ENCODE data around the gene PRSS21.

Gene PRSS21, protein sequence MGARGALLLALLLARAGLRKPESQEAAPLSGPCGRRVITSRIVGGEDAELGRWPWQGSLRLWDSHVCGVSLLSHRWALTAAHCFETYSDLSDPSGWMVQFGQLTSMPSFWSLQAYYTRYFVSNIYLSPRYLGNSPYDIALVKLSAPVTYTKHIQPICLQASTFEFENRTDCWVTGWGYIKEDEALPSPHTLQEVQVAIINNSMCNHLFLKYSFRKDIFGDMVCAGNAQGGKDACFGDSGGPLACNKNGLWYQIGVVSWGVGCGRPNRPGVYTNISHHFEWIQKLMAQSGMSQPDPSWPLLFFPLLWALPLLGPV

GRCh38 chr16:2816751-2817339, at the start of gene PRSS21:
TSS of gene PRSS21 (plus strand) at chr16:2817237. CDS start at chr16:2817269, 32 bp downstream.
- DNase-seq (ENCODE audit: low spot score), result peak; percentile 17

- no peak for DNase-seq (ENCODE audit: low spot score)
These were observed 49.1 kb upstream of the PRSS21 start for GRCh38 chr16:2767891-2768290.

DNA sequence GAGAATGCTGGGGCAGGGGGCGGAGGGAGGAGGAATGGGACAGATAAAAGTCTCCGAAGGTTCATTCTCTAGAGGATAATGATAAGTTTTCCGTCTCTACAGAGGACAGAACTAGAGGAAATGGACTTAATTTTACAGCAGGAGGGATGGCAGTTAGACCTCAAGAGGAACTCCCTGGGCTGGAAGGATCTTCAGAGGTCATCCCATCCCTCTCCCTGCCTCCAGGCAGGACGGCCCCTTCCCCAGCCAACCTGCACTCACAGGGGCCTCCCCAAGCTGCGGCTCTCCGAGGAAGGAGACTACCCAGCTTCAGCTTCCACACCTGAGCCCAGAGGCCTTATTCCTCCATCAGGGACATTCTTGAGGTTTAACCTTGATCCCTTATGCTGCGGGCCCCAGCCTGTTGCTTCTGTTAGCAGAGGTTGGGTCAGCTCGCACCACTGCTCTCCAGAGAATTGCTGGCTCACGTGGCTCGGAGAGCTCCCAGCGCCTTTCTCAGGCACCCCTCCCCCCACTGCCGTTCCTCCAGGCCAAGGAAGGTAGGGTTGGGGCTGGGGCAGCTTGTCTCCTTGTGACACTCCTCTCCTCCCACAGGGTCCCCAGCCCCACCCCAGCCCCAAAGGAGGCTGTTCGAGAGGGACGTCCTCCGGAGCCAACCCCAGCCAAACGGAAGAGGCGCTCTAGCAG, 48.5 kb upstream of the PRSS21 start:
- DNase-seq (ENCODE audit: low spot score), result no peak

- DNase-seq (ENCODE audit: low spot score), result no peak
These were observed 47.9 kb upstream of the PRSS21 start for GRCh38 chr16:2769100-2769529.

- DNase-seq (ENCODE audit: low spot score), result no peak
These were observed 47.4 kb upstream of the PRSS21 start for GRCh38 chr16:2769675-2770056.

GRCh38 chr16:2770057-2770951, 46.7 kb upstream of the PRSS21 start:
- no peak for DNase-seq (ENCODE audit: low spot score)

- DNase-seq (ENCODE audit: low spot score), result no peak
These were observed 45.3 kb upstream of the PRSS21 start for GRCh38 chr16:2771496-2772402.

- DNase-seq (ENCODE audit: low spot score), result no peak
These were observed 43.7 kb upstream of the PRSS21 start for GRCh38 chr16:2773188-2773968.

DNA sequence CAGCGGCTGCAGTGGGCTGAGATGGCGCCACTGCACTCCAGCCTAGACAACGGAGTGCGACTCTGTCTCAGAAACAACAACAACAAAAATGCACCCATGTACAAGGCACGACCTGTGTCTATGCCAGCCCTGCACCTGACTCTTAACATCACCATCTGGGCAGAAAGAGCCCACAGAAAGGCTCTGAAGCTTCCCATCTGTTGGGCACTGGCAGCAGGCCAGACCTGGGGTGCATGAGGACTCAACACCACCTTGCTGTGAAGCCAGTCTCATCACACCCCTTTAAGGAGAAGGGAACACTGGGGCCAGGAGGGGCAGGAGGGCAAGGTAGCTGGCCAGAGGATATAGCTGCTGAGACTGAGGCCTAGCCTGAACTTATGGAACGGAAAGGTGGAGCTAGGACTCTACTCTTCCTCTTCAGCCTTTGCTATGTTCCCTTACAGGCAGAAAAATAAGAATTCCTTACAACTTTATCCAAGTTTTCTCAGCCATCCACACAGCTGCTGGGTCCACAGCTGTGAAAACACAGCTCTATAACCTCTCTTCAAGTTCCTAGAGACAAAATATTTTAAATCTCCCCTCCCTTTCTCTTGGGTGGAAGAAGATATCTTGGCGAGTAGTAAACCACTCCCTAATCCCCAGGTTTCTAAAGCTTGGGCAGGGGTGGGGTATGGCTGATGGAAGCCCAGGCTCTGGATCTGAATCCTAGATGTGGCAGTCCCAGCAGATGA, 42.7 kb upstream of the PRSS21 start:
- no peak for DNase-seq (ENCODE audit: low spot score)

DNA sequence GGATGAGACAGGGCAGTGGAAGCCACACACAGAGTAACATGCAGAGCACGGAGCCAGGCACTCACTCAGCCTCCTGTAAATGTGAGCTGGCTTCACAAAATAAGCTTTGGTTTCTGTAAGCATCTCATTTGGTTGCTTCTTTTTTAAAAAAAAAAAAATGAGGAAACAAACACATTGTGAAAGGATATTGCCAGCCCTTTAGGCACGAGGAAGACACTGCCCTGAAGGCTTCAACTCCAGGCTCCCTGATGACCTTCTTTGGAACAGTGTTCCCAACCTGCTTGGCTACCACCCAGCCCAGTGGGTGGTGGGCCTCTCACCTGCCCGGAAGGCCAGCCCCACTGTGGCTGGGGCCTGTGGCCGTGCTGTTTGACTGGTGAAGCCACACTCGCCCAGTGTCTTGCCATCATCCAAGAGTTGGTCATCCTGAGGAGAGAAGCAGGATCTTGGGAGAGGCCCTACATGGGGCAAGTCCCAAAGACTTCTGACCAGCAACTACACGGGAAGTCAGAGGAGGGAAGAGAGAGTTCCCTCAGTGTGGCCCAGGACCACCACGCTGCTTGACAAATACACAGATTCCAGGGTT, 41.8 kb upstream of the PRSS21 start:
- no peak for DNase-seq (ENCODE audit: low spot score)

GRCh38 chr16:2775765-2776499, 41.1 kb upstream of the PRSS21 start:
- no peak for DNase-seq (ENCODE audit: low spot score)

GRCh38 chr16:2776500-2777139, 40.4 kb upstream of the PRSS21 start:
- no peak for DNase-seq (ENCODE audit: low spot score)

DNA sequence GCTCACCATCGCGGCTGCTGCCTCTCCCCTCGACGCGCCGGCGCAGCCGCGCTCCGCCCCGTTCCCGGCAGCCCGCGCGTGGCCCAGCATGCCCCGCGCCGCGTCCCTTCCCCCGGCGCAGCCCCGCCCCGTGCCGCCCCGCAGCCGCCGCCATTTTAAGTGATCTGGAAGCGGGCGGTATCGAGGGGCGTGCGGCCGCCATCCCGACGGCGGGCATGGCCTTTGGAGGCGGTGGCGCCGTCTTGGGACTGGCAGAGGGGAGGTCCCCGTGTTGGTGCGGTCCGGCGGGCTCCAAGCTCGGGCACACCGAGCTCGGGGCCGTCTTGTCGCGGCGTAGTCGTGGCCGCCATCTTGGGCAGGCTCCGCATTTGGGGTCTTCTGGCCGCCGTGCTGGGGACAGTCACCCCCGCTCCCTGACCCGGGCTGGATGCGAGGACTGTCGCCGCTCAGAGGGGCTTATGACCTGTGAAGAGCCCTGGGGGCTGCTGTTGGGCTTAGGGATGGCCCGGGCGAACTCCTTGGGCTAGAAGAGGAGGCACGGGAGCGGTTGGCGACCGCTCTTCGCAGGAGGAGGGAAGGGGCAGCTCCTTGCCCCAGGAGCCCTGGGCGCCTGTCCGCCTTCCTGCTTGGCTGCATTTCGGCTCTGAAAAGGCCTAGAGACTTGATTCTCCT, 39.7 kb upstream of the PRSS21 start, which contains the start of gene ELOB:
TSS of gene ELOB (minus strand) at position 50 of the 672 bp plus-strand sequence. CDS start at position 9, 41 bp downstream.
- DNase-seq (ENCODE audit: low spot score), result peak; percentile 87

DNA sequence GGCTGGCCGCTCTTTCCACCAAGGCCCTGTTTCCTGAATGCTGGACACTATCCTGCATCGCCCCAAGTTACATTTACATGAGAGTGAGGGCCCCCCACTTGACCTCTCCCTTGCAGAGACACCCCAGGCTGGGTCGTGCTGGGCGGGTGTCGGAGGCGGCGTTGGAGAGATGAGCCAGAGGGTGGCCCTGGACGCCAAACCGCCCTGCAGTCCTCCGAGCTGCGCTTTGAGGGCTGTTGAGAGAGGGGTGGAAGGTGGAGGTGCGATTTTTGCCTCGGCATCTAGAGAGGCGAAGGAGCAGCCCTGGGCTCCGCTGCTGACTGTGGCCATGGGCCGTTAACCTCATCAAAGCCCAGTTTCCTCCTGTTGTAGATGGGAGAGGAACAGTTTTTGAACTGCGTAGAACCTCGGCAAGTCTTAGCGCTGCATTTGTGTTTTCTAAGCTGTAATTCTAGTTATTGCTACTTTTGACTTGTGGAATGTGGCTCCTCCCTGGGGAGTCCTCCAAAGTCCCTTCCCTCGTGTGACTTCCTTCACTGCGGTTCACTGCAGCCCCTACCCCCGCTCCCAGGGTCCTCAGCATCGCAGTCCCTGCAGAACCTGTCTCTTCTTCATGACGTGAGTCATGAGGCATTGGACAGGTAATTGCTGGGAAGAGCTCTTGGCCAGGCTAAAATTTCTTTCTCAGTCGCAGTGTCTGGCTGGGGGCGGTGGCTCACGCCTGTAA, 39.0 kb upstream of the PRSS21 start:
- DNase-seq (ENCODE audit: low spot score), result peak; percentile 31

- DNase-seq (ENCODE audit: low spot score), result no peak
These were observed 38.4 kb upstream of the PRSS21 start for GRCh38 chr16:2778630-2778958.

GRCh38 chr16:2779151-2779920, 37.7 kb upstream of the PRSS21 start:
- no peak for DNase-seq (ENCODE audit: low spot score)

Data from CD4-positive, alpha-beta T cell treated with Interleukin-15 for 4 hours (primary cell).